ENCODE measurements around the gene ARHGAP6. TPM values are rescaled to one million over a fixed set of nuclear protein-coding genes. Genes with fewer than 3 reads are reported as not detected.

The ARHGAP6 gene
- total and polyA plus RNA-seq, 2 experiments from 2014 or later, result 0.26 to 0.59 TPM

- Mint-ChIP-seq H3K4me3 (no peak overlapping the region), H3K27me3 (ENCODE audit: insufficient read depth, low read depth, poor library complexity) (no peaks in the 10 kb centered on the region), H3K9me3 (no peaks in the 10 kb centered on the region), H3K36me3 (ENCODE audit: low read depth) (no peaks in the 10 kb centered on the region), H3K4me1 (no peaks in the 10 kb centered on the region), H3K27ac (no peak overlapping the region)
- Histone ChIP-seq H2AFZ (no peak overlapping the region), H3K27me3 (ENCODE audit: insufficient read depth) (no peaks in the 10 kb centered on the region), H3K4me2 (no peak overlapping the region), H3K36me3 (ENCODE audit: insufficient read depth) (no peaks in the 10 kb centered on the region), H3F3A (replicated peaks; ENCODE audit: low read depth) (no peaks in the 10 kb centered on the region), H3K4me1 (ENCODE audit: insufficient read depth) (no peaks in the 10 kb centered on the region), H4K20me1 (replicated peaks; ENCODE audit: insufficient read depth) (no peaks in the 10 kb centered on the region), H3K9me2 (ENCODE audit: insufficient read depth) (no peaks in the 10 kb centered on the region), H3K4me3 (no peak overlapping the region), H3K79me2 (replicated peaks; ENCODE audit: insufficient read depth) (no peaks in the 10 kb centered on the region), H3K27ac (ENCODE audit: low read depth) (no peak overlapping the region)
- no peak for ATAC-seq
- TF ChIP-seq EZH2 (IDR thresholded peaks at IDR 0.05; ENCODE audit: low read depth, unreplicated experiment), result no peak
- TF ChIP-seq POLR2AphosphoS5 (IDR thresholded peaks at IDR 0.05; ENCODE audit: low read depth), result no peak
- no peak for TF ChIP-seq ETS1 (IDR thresholded peaks at IDR 0.05)
- no peak for TF ChIP-seq CTCF (conservative IDR thresholded peaks at IDR 0.05; ENCODE audit: low read depth in 2 of 2)
- no peak for TF ChIP-seq EZH2phosphoT487 (IDR thresholded peaks at IDR 0.05; ENCODE audit: unreplicated experiment)
- TF ChIP-seq ZNF331 (CRISPR knock-in tag; IDR thresholded peaks at IDR 0.05; ENCODE audit: low read depth), result no peak
- TF ChIP-seq ZNF114 (CRISPR knock-in tag; IDR thresholded peaks at IDR 0.05), result no peak
- TF ChIP-seq NANOG (IDR thresholded peaks at IDR 0.05; ENCODE audit: borderline replicate concordance), result no peak
- TF ChIP-seq REST (IDR thresholded peaks at IDR 0.05; ENCODE audit: unreplicated experiment), result no peak
- no peak for TF ChIP-seq CREB1 (CRISPR knock-in tag; IDR thresholded peaks at IDR 0.05; ENCODE audit: low read depth)
- no peak for TF ChIP-seq STAT1 (IDR thresholded peaks at IDR 0.05; ENCODE audit: unreplicated experiment)
- no peak for TF ChIP-seq JUNB (IDR thresholded peaks at IDR 0.05; ENCODE audit: unreplicated experiment)
- no peak for TF ChIP-seq ZNF462 (CRISPR knock-in tag; IDR thresholded peaks at IDR 0.05)
- no peak for DNase-seq (ENCODE audit: low spot score)
Observed at GRCh38 chrX:11180571-11180970, 485.1 kb downstream of the ARHGAP6 start.
